OCI-LY7 (cell line): ENCODE results near the gene SNTB2. TPM values are rescaled to one million over a fixed set of nuclear protein-coding genes. Genes with fewer than 3 reads are reported as not detected.

ENCODE experiments used
- BruUV-seq: library from RNA; stranded (reverse); fragments of 400-500 nt; replicated peaks from 2 replicates; lab custom pipeline; 2021; lab: Mats Ljungman, UMichigan
- CTCF ChIA-PET: fragments of 300-600 bp; sonication (Branson Sonifier 250); formaldehyde crosslinking; loops from one replicate; lab custom pipeline; 2022; ENCODE audit warnings: antibody characterized with exemption; ENCODE audit not compliant: unreplicated experiment; lab: Charles Lee
- POLR2A ChIA-PET: fragments of 300-600 bp; sonication (Branson Sonifier 250); formaldehyde crosslinking; loops from one replicate; lab custom pipeline; 2022; ENCODE audit warnings: antibody characterized with exemption; lab: Charles Lee
- DNase-seq: peaks from one replicate; pipeline ENCODE4 v3.0.0-alpha.2; 2015; ENCODE audit warnings: low spot score
- H2AFZ ChIP-seq: fragments of 200-600 bp; sonication (generic), shearing (Covaris generic); 2 replicates; pipeline ENCODE4 v1.6.1; 2014; ENCODE audit warnings: mild to moderate bottlenecking, antibody characterized with exemption, low read length, moderate library complexity
- H3K27ac ChIP-seq: fragments of 200-600 bp; sonication (generic); 2 replicates; pipeline ENCODE4 v1.5.1; 2014; ENCODE audit warnings: mixed run types, low read depth, mild to moderate bottlenecking, moderate library complexity, low read length, inconsistent platforms; ENCODE audit not compliant: poor library complexity, severe bottlenecking
- H3K36me3 ChIP-seq: fragments of 200-600 bp; sonication (generic); 2 replicates; pipeline ENCODE4 v1.6.1; 2014; ENCODE audit warnings: mild to moderate bottlenecking, antibody characterized with exemption, low read length, moderate library complexity, mixed read lengths; ENCODE audit not compliant: insufficient read depth
- H3K4me1 ChIP-seq: fragments of 200-600 bp; sonication (generic); 2 replicates; pipeline ENCODE4 v1.5.1; 2014; ENCODE audit warnings: mild to moderate bottlenecking, low read length; ENCODE audit not compliant: insufficient read depth, poor library complexity, severe bottlenecking
- H3K4me2 ChIP-seq: fragments of 200-600 bp; sonication (generic); 2 replicates; pipeline ENCODE4 v1.6.1; 2014; ENCODE audit warnings: mild to moderate bottlenecking, low read length
- H3K4me3 ChIP-seq: fragments of 200-600 bp; sonication (generic); 2 replicates; pipeline ENCODE4 v1.5.1; 2014; ENCODE audit warnings: mild to moderate bottlenecking, low read depth, low read length; ENCODE audit not compliant: poor library complexity, severe bottlenecking
- H3K79me2 ChIP-seq: fragments of 200-600 bp; sonication (generic); 2 replicates; pipeline ENCODE4 v1.6.1; 2016; ENCODE audit warnings: low read depth, mild to moderate bottlenecking, low read length, moderate library complexity, mixed read lengths; ENCODE audit not compliant: insufficient read depth
- H3K9me2 ChIP-seq: fragments of 200-600 bp; sonication (generic); 2 replicates; pipeline ENCODE4 v1.6.1; 2016; ENCODE audit warnings: mild to moderate bottlenecking, low read length, mixed read lengths; ENCODE audit not compliant: insufficient read depth
- H3K9me3 ChIP-seq: fragments of 200-600 bp; sonication (generic); 2 replicates; pipeline ENCODE4 v1.6.1; 2014; ENCODE audit warnings: mild to moderate bottlenecking, mixed run types, low read length, mixed read lengths
- H4K20me1 ChIP-seq: fragments of 200-600 bp; sonication (generic); 2 replicates; pipeline ENCODE4 v1.6.1; 2014; ENCODE audit warnings: mild to moderate bottlenecking, antibody characterized with exemption, low read length, moderate library complexity, mixed read lengths; ENCODE audit not compliant: insufficient read depth
- EZH2phosphoT487 ChIP-seq: fragments of 200-600 bp; sonication (generic); IDR thresholded peaks from 2 replicates; pipeline ENCODE4 v1.6.1; 2018; ENCODE audit warnings: low read depth, borderline replicate concordance, mild to moderate bottlenecking, mixed run types, antibody characterized with exemption, low read length, moderate library complexity, mixed read lengths
- intact Hi-C: fragments of 100-400 bp; cut with micrococcal nuclease; formaldehyde crosslinking; loops from one replicate; pipeline ENCODE4 v1.10.0; 2022; ENCODE audit not compliant: unreplicated experiment
- total RNA-seq, 2 experiments: library from RNA; depleted of rRNA in 1 of 2; stranded (reverse); fragments of >200 nt in 1 of 2; shearing (Covaris generic) in 1 of 2; gene quantifications; 2 replicates each; pipeline ENCODE4 v1.2.3, GENCODE V29; 2014 to 2022
- TF ChIP-seq, protein P1 (sequence below): fragments of 200-600 bp; sonication (generic); conservative IDR thresholded peaks from 2 replicates; pipeline ENCODE4 v1.5.1; 2014; ENCODE audit warnings: mild to moderate bottlenecking, antibody characterized with exemption, low read length, moderate library complexity, mixed read lengths

Gene SNTB2
- total RNA-seq, 2 experiments from 2014 or later: 21.2 to 34.1 TPM

DNA sequence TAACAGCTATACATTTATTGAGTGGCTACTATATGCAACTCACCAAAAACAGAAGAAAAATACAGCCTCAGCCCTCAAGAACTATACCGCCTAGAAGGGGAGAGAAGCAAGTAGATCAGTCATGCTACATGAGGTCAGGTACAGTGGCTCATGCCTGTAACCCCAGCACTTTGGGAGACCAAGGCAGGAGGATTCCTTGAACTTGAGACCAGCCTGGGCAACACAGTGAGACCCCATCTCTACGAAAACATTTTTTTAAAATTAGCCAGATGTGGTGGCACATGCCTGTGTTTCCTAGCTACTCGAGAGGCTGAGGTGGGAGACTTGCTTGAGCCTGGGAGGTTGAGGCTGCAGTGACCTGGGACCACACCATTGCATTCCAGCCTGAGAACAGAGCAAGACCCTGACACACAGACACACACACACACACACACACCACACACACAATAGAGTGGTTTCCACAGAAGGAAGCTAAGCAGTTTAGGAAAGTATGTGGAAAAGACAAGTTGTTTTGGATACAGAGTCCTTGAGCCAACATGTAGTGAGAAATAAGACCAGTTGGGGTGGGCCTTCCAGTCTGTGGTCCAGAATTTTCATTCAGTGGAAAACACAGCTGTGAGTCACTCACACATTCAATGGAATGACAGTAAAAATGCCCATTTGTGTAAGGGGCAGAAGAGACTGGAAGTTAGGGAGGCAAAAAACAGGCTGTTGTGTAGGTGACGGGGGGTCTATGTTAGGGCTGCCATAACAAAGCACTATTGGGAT is 10.7 kb upstream of the SNTB2 start:
- no peaks in the 10 kb centered on the region for H3K9me3 ChIP-seq
- no peak for TF ChIP-seq EZH2phosphoT487
- TF ChIP-seq, protein P1, sequence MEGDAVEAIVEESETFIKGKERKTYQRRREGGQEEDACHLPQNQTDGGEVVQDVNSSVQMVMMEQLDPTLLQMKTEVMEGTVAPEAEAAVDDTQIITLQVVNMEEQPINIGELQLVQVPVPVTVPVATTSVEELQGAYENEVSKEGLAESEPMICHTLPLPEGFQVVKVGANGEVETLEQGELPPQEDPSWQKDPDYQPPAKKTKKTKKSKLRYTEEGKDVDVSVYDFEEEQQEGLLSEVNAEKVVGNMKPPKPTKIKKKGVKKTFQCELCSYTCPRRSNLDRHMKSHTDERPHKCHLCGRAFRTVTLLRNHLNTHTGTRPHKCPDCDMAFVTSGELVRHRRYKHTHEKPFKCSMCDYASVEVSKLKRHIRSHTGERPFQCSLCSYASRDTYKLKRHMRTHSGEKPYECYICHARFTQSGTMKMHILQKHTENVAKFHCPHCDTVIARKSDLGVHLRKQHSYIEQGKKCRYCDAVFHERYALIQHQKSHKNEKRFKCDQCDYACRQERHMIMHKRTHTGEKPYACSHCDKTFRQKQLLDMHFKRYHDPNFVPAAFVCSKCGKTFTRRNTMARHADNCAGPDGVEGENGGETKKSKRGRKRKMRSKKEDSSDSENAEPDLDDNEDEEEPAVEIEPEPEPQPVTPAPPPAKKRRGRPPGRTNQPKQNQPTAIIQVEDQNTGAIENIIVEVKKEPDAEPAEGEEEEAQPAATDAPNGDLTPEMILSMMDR: no peak
- intact Hi-C loops: no loop called here
- ChIA-PET POLR2A (no interaction called here), CTCF (interaction anchor here (0.5 kb wide), 1 partner anchor 43 kb away, joined by 4 read pairs; no protein-coding TSS in a partner anchor)
- peaks cover 24% of the 10 kb centered on the region for H3K36me3 ChIP-seq
- no peaks in the 10 kb centered on the region for H4K20me1 ChIP-seq
- DNase-seq: no peak
- H2AFZ ChIP-seq: no peak overlapping the region
- H3K79me2 ChIP-seq: no peaks in the 10 kb centered on the region
- no peak overlapping the region for H3K4me2 ChIP-seq
- H3K9me2 ChIP-seq: no peaks in the 10 kb centered on the region
- no peak overlapping the region for H3K4me3 ChIP-seq
- BruUV-seq: no TSS peak
- no peaks in the 10 kb centered on the region for H3K4me1 ChIP-seq
- H3K27ac ChIP-seq: no peak overlapping the region

DNA sequence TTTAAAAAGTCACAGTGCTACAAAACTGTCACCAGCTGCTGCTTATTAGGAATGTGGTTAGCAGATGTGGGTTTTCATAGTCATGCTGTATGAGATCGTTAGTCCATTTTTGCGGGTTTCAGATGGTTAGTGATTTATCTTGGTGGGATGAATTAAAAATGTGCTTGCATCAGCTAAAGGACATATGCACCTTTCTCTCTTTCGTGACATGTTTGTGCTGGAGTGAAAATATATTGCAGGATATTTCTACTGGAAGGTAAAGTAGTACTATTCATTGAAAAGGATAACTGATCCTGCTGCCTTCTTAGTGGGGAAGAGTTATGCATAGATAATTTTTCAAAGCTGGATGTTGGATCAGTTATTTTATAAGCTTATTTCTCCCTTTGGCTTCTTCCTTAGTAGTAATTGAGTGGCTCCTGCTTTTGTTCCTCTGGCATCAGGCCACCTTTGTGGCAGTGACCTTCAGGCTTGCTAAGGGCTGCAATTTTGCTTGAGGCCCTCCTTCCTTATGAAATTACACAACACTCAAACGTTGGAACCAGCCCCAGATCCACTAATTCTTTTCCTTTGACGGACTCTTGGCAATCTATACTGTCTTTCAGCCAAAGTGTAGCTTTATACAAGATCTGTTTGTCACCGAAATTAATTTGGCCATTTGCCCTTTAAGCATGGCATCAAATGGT is 7.5 kb upstream of the SNTB2 start:
- H3K9me3 ChIP-seq: no peaks in the 10 kb centered on the region
- no peaks in the 10 kb centered on the region for H3K79me2 ChIP-seq
- H2AFZ ChIP-seq: no peak overlapping the region
- POLR2A ChIA-PET: interaction anchor here (0.6 kb wide), 2 partner anchors 89 to 309 kb away, joined by 3 to 4 read pairs; no protein-coding TSS in a partner anchor
- BruUV-seq: no TSS peak
- H4K20me1 ChIP-seq: no peaks in the 10 kb centered on the region
- DNase-seq: no peak
- intact Hi-C loops: no loop called here
- no peak overlapping the region for H3K4me2 ChIP-seq
- TF ChIP-seq EZH2phosphoT487: no peak
- TF ChIP-seq, protein P1: no peak
- H3K4me3 ChIP-seq: no peak overlapping the region
- H3K4me1 ChIP-seq: no peaks in the 10 kb centered on the region
- CTCF ChIA-PET: no interaction called here
- H3K27ac ChIP-seq: no peak overlapping the region
- no peaks in the 10 kb centered on the region for H3K9me2 ChIP-seq
- peaks cover 10% of the 10 kb centered on the region; the same call in 1 of the 2 replicates for H3K36me3 ChIP-seq
